Stimulated activated CD4-positive, alpha-beta T cell treated with anti-CD3 and anti-CD28 coated beads, Interleukin-15, amount 100 ng/mL, for 1 hour (primary cell): ENCODE data around the gene ESD.
A peak's percentile ranks its signal among the peaks of the same experiment; 100 is the strongest.
"Not testable (repeated sequence)": the region's sequence is repeated elsewhere in the genome, so short reads cannot be mapped to it uniquely, and the experiment has no call there.

Experiments used
- DNase-seq, 2 donors: peaks; one replicate each; pipeline ENCODE4 v3.0.0-alpha.2; 2020; ENCODE audit warnings: low read depth in 1 of 2, low spot score in 1 of 2

Gene ESD

GRCh38 chr13:46796515-46797474 lies at the start of gene ESD:
Gene ESD, minus strand, starts transcription at chr13:46797161. Its CDS starts 5,748 bp downstream, at chr13:46791413.
- peak; percentile 73 to 92 for DNase-seq

GRCh38 chr13:46846726-46847125 lies 49.8 kb upstream of the ESD start:
- DNase-seq, result no peak

- DNase-seq, result no peak
Measured at GRCh38 chr13:46845146-46845545, 48.2 kb upstream of the ESD start.

- no peak for DNase-seq
Measured at GRCh38 chr13:46844431-46844830, 47.5 kb upstream of the ESD start.

GRCh38 chr13:46839399-46839798 lies 42.4 kb upstream of the ESD start:
- DNase-seq, result no peak

GRCh38 chr13:46834657-46835056 lies 37.7 kb upstream of the ESD start:
- no peak for DNase-seq

GRCh38 chr13:46831588-46832194 lies 34.7 kb upstream of the ESD start:
- DNase-seq, result no peak

- DNase-seq, result no peak
Measured at GRCh38 chr13:46830405-46831005, 33.5 kb upstream of the ESD start.

- no peak for DNase-seq
Measured at GRCh38 chr13:46822551-46822950, 25.6 kb upstream of the ESD start.

- DNase-seq, result no peak
Measured at GRCh38 chr13:46817838-46818476, 21.0 kb upstream of the ESD start.

GRCh38 chr13:46817095-46817494 lies 20.1 kb upstream of the ESD start:
- DNase-seq, result no peak

GRCh38 chr13:46816371-46816770 lies 19.4 kb upstream of the ESD start:
- DNase-seq, result no peak

- no peak for DNase-seq
Measured at GRCh38 chr13:46812301-46812797, 15.4 kb upstream of the ESD start.

GRCh38 chr13:46810440-46810839 lies 13.5 kb upstream of the ESD start:
- no peak for DNase-seq

- DNase-seq, result not testable (repeated sequence)
Measured at GRCh38 chr13:46804921-46805320, 8.0 kb upstream of the ESD start.

- DNase-seq, result no peak
Measured at GRCh38 chr13:46804391-46804815, 7.4 kb upstream of the ESD start.

- no peak for DNase-seq
Measured at GRCh38 chr13:46803586-46803985, 6.6 kb upstream of the ESD start.

- DNase-seq, result no peak
Measured at GRCh38 chr13:46801858-46802257, 4.9 kb upstream of the ESD start.

- no peak for DNase-seq
Measured at GRCh38 chr13:46799139-46799538, 2.2 kb upstream of the ESD start.

GRCh38 chr13:46797501-46798237 lies 708 bp upstream of the ESD start:
- DNase-seq, result no peak

- DNase-seq, result no peak
Measured at GRCh38 chr13:46796129-46796514, 839 bp downstream of the ESD start.
